NT2/D1 (cell line): ENCODE data around the gene RAI1.

Source experiments
- DNase-seq: peaks from one replicate; pipeline ENCODE4 v3.0.0-alpha.2; 2011; ENCODE audit warnings: low read depth, low spot score
- H3K27me3 ChIP-seq: 2 replicates; pipeline ENCODE4 v1.6.0; 2011; ENCODE audit warnings: mild to moderate bottlenecking; ENCODE audit not compliant: insufficient read length, insufficient read depth
- H3K36me3 ChIP-seq: 2 replicates; pipeline ENCODE4 v1.6.1; 2011; ENCODE audit warnings: mild to moderate bottlenecking, low read length, mixed read lengths; ENCODE audit not compliant: insufficient read depth, insufficient read length
- H3K4me1 ChIP-seq: 2 replicates; pipeline ENCODE4 v1.5.1; 2011; ENCODE audit not compliant: insufficient read depth, insufficient read length
- H3K4me3 ChIP-seq: 2 replicates; pipeline ENCODE4 v1.5.1; 2011; ENCODE audit warnings: low read depth; ENCODE audit not compliant: insufficient read length
- H3K9ac ChIP-seq: 2 replicates; pipeline ENCODE4 v1.6.0; 2011; ENCODE audit warnings: low read depth; ENCODE audit not compliant: insufficient read length
- H3K9me3 ChIP-seq: 2 replicates; pipeline ENCODE4 v1.5.1; 2011; ENCODE audit warnings: mild to moderate bottlenecking, low read length; ENCODE audit not compliant: insufficient read depth
- SUZ12 ChIP-seq: IDR thresholded peaks from 2 replicates; pipeline ENCODE4 v1.6.1; 2011; ENCODE audit not compliant: insufficient read length, insufficient read depth; ENCODE audit errors: extremely low read depth
- YY1 ChIP-seq: IDR thresholded peaks from 2 replicates; pipeline ENCODE4 v1.6.1; 2011; ENCODE audit not compliant: insufficient read length, insufficient read depth
- ZNF274 ChIP-seq: IDR thresholded peaks from 2 replicates; pipeline ENCODE4 v1.6.1; 2011; ENCODE audit warnings: mild to moderate bottlenecking, low read depth, low read length

The RAI1 gene

DNA sequence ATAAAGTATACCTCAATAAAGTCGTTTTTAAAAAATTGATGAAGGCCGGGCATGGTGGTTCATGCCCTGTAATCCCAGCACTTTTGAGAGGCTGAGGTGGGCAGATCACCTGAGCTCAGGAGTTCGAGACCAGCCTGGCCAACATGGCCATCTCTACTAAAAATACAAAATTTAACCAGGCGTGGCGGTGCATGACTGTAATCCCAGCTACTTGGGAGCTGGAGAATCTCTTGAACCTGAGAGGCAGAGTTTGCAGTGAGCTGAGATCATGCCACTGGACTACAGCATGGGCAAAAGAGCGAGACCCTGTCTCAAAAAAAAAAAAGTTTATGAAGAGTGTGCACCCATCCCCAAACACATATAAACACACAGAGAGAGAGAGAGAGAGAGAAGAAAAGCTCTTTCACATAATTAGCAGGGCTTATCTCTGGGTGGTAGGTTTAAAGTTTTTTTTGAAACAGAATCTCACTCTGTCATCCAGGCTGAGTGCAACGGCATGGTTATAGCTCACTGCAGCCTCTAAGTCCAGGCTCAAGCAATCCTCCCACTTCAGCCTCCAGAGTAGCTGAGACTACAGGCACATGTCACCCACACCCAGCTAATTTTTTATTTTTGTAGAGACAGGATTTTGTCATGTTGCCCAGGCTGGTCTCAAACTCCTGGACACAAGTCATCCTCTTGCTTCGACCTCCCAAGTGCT lies 152.6 kb downstream of the RAI1 start:
- DNase-seq: no peak
- Histone ChIP-seq H3K9me3 (no peaks in the 10 kb centered on the region), H3K27me3 (no peaks in the 10 kb centered on the region), H3K4me1 (peaks cover 7% of the 10 kb centered on the region), H3K4me3 (no peak overlapping the region), H3K9ac (no peak overlapping the region), H3K36me3 (peaks cover 23% of the 10 kb centered on the region)
- TF ChIP-seq ZNF274 (no peak), YY1 (no peak), SUZ12 (no peak)

DNA sequence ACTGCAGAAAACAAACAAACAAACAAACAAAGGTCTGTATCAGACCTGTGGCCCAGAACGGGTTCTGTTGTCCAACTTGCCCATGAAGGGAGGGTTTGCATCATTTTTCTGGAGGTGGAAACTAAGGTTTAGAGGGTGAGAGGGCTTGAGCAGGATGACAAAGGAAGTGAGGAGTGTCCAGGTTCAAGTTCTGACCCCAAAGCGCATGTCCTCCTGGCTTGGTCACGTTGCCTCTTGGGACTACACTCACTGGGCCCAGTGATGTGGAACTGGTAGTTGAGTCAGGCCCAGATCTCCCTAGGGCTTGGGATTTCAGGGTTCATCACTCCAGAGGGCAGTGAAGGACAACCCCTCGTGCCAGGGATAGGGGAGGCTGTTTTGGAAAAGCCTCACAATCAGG lies 153.7 kb downstream of the RAI1 start:
- Histone ChIP-seq H3K27me3 (no peaks in the 10 kb centered on the region), H3K36me3 (peaks cover 23% of the 10 kb centered on the region), H3K9me3 (no peaks in the 10 kb centered on the region), H3K4me3 (no peak overlapping the region), H3K9ac (peak overlapping the region; percentile 42), H3K4me1 (peaks cover 7% of the 10 kb centered on the region)
- DNase-seq: no peak
- TF ChIP-seq YY1 (no peak), ZNF274 (no peak), SUZ12 (no peak)

- Histone ChIP-seq H3K27me3 (no peaks in the 10 kb centered on the region), H3K9ac (peak overlapping the region; percentile 100), H3K4me1 (peaks cover 7% of the 10 kb centered on the region), H3K9me3 (no peaks in the 10 kb centered on the region), H3K4me3 (peak overlapping the region; percentile 97), H3K36me3 (peaks cover 23% of the 10 kb centered on the region)
- TF ChIP-seq SUZ12 (no peak), ZNF274 (no peak), YY1 (no peak)
- DNase-seq: no peak
Measured at GRCh38 chr17:17835415-17836249, 154.4 kb downstream of the RAI1 start.

GRCh38 chr17:17836250-17836817 lies 155.1 kb downstream of the RAI1 start:
- Histone ChIP-seq H3K4me1 (peaks cover 8% of the 10 kb centered on the region), H3K4me3 (peak overlapping the region; percentile 97), H3K9me3 (no peaks in the 10 kb centered on the region), H3K9ac (peak overlapping the region; percentile 100), H3K36me3 (peaks cover 18% of the 10 kb centered on the region), H3K27me3 (no peaks in the 10 kb centered on the region)
- TF ChIP-seq SUZ12 (no peak), YY1 (no peak), ZNF274 (no peak)
- no peak for DNase-seq

DNA sequence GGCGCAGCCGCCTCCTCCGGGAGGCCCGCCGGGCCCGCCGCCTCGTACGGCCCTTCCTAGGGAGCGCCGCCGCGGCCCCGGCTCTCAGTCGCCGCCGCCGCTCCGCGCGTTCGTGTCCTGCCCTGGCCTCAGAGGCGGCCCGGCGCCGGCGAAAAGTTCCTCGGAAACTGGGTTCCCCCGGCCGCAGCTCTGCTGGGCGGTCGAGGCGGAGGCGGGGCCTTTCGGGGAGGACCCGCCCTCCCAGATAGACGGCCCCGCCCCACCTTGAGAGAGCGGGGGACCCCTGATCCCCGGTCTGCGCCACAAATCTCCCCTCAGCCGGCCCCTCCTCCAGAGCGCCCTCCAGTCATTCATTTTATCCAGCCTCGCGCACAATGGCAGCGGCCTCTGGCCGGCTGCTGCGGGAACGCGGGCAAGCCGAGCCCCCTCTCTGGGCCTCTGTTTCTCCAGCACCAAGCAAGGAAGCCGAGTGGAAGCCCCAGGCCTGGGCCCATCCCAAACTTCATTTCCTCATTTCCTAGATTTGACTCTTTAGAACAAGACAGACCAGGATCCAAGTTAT lies 155.6 kb downstream of the RAI1 start, which contains the start of gene SREBF1:
Gene SREBF1, minus strand, starts transcription at position 169 of the 562 bp plus-strand sequence. CDS start 169 bp downstream, outside the sequence.
- Histone ChIP-seq H3K4me1 (peaks cover 12% of the 10 kb centered on the region), H3K4me3 (peak within 1 kb of the TSS; percentile 97), H3K27me3 (no peaks in the 10 kb centered on the region), H3K36me3 (peaks cover 12% of the 10 kb centered on the region), H3K9me3 (no peaks in the 10 kb centered on the region), H3K9ac (peak within 1 kb of the TSS; percentile 100)
- TF ChIP-seq ZNF274: no peak
- TF ChIP-seq YY1: no peak
- no peak for TF ChIP-seq SUZ12
- no peak for DNase-seq

DNA sequence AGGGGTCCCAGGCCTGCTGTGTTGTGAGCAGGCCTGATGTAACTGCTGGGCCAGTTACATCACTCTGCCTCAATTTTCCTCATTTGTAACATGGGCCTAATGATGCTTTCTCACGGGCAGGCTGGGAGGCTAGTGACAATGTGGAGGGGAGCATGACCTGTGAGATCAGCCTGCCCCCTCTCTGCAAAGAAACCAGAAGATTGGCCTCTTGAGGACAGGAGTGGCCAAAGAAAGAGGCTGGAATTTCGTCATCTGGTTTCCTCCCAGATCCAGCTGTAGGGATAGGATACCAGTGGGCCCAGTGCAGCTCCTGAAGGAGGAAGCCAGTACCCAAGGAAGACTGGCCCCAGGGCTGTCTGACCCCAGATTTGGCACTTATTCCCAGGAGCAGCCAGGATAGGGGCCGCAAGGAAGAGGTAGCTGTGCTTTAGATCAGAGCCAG lies 156.1 kb downstream of the RAI1 start:
- Histone ChIP-seq H3K9ac (peak overlapping the region; percentile 100), H3K36me3 (peaks cover 7% of the 10 kb centered on the region), H3K4me1 (peaks cover 13% of the 10 kb centered on the region), H3K27me3 (no peaks in the 10 kb centered on the region), H3K9me3 (no peaks in the 10 kb centered on the region), H3K4me3 (peak overlapping the region; percentile 97)
- no peak for TF ChIP-seq YY1
- no peak for TF ChIP-seq ZNF274
- no peak for TF ChIP-seq SUZ12
- DNase-seq: no peak
